HL-60 (cell line): Measurements from ENCODE around the gene PTPRG.

ENCODE experiments used
- DNase-seq, 2 experiments: peaks; one replicate each; pipeline ENCODE4 v3.0.0-alpha.2; 2010 to 2020; ENCODE audit warnings: low read depth in 1 of 2, low spot score in 1 of 2
- H3K27ac ChIP-seq: fragments of 250-450 bp; sonication (Bioruptor Pico); replicated peaks from 2 replicates; pipeline ENCODE4 v1.5.1; 2020; ENCODE audit warnings: mild to moderate bottlenecking, moderate library complexity
- H3K27me3 ChIP-seq: fragments of 250-450 bp; sonication (Bioruptor Pico); 2 replicates; pipeline ENCODE4 v1.5.1; 2021; ENCODE audit warnings: mild to moderate bottlenecking, moderate library complexity; ENCODE audit not compliant: insufficient read depth, poor library complexity, severe bottlenecking
- H3K4me3 ChIP-seq: replicated peaks from 2 replicates; pipeline ENCODE4 v1.5.1; 2011; ENCODE audit warnings: mild to moderate bottlenecking, control low read depth, low read length; ENCODE audit not compliant: insufficient read depth
- CTCF ChIP-seq: IDR thresholded peaks from one replicate; pipeline ENCODE4 v1.5.1; 2011; ENCODE audit warnings: low read length, control low read depth, inconsistent platforms; ENCODE audit not compliant: insufficient read depth
- GABPA ChIP-seq: IDR thresholded peaks from 2 replicates; pipeline ENCODE4 v1.6.1; 2012; ENCODE audit warnings: low read depth
- POLR2AphosphoS5 ChIP-seq: IDR thresholded peaks from 2 replicates; pipeline ENCODE4 v1.6.1; 2012; ENCODE audit warnings: low read depth
- REST ChIP-seq: IDR thresholded peaks from 2 replicates; pipeline ENCODE4 v1.6.1; 2012; ENCODE audit warnings: low read depth; ENCODE audit not compliant: insufficient replicate concordance
- SPI1 ChIP-seq: IDR thresholded peaks from 2 replicates; pipeline ENCODE4 v1.6.1; 2012; ENCODE audit warnings: low read depth, mild to moderate bottlenecking, borderline replicate concordance

The PTPRG gene

GRCh38 chr3:61875976-61876671 lies 314.8 kb downstream of the PTPRG start:
- DNase-seq: no peak
- Histone ChIP-seq H3K4me3 (no peak overlapping the region), H3K27me3 (no peaks in the 10 kb centered on the region), H3K27ac (no peak overlapping the region)
- no peak for TF ChIP-seq REST
- no peak for TF ChIP-seq GABPA
- TF ChIP-seq POLR2AphosphoS5: no peak
- no peak for TF ChIP-seq CTCF
- TF ChIP-seq SPI1: no peak

- H3K4me3 ChIP-seq: no peak overlapping the region
- H3K27me3 ChIP-seq: no peaks in the 10 kb centered on the region
- TF ChIP-seq POLR2AphosphoS5 (no peak), CTCF (no peak), SPI1 (no peak), REST (no peak), GABPA (no peak)
- no peak for DNase-seq
- H3K27ac ChIP-seq: no peak overlapping the region
These were observed 315.4 kb downstream of the PTPRG start for GRCh38 chr3:61876797-61877196.

DNA sequence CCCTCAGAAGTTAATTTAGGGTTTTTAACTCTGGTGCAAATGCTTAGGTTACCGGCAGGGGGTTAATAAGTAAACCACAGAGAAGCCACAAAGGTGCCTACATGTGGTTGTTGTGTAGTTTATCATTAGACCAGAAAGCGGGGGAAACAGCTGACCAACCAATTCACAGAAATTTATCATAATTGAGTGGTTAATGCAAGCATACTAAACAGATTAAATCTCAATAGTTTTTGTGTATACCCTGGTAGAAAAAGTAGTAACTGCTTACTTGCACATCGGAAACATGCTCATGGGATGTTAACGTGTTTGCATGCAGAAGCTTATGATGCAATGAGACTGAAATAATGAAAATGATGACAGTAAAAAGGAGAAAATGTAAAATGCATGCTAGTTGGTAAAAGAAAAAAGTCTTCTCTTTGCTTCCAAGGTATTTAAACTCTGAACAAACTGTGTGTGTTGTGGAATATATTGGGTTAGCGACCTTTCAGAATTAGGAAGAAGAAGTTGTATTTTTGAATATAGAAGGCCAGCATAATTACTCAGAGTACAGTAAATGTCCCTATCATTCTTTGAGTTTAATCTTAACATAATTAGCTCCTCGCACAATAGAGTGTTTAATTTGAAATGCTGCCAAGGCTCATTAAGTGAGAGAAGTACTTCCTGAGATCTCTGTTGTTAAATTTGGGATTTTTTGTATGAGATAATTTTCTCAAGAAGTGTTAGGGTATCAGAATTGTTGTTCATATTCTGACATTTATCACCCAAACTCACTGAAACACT lies 316.2 kb downstream of the PTPRG start:
- no peak overlapping the region for H3K27ac ChIP-seq
- no peaks in the 10 kb centered on the region for H3K27me3 ChIP-seq
- TF ChIP-seq GABPA (no peak), SPI1 (no peak), POLR2AphosphoS5 (no peak), REST (no peak), CTCF (no peak)
- no peak for DNase-seq
- no peak overlapping the region for H3K4me3 ChIP-seq
